Chondrocyte (in vitro differentiated cells): Measurements from ENCODE around the gene AMOT. TPM values are rescaled to one million over a fixed set of nuclear protein-coding genes. Genes with fewer than 3 reads are reported as not detected.

Source experiments
- DNase-seq: peaks from one replicate; pipeline ENCODE4 v3.0.0; 2021; ENCODE audit warnings: mixed read lengths, low spot score
- H3K27ac Mint-ChIP-seq: one replicate; pipeline ENCODE4 v1.8.0; 2021; ENCODE audit warnings: mild to moderate bottlenecking, moderate library complexity, mixed read lengths; ENCODE audit not compliant: unreplicated experiment
- H3K27me3 Mint-ChIP-seq: 2 replicates; pipeline ENCODE4 v1.8.0; 2021; ENCODE audit warnings: low read depth, mixed read lengths
- H3K36me3 Mint-ChIP-seq: 2 replicates; pipeline ENCODE4 v1.8.0; 2021; ENCODE audit warnings: low read depth, mixed read lengths
- H3K4me1 Mint-ChIP-seq: 2 replicates; pipeline ENCODE4 v1.8.0; 2021; ENCODE audit warnings: low read depth, mild to moderate bottlenecking, mixed read lengths
- H3K4me3 Mint-ChIP-seq: one replicate; pipeline ENCODE4 v1.8.0; 2021; ENCODE audit warnings: mild to moderate bottlenecking, moderate library complexity, mixed read lengths; ENCODE audit not compliant: unreplicated experiment
- H3K9me3 Mint-ChIP-seq: 2 replicates; pipeline ENCODE4 v1.8.0; 2021; ENCODE audit warnings: low read depth, mixed read lengths
- total RNA-seq: library from RNA; stranded (reverse); gene quantifications from 3 replicates; pipeline ENCODE4 v1.2.1, GENCODE V29; 2021
- TF ChIP-seq, protein P1 (sequence below): fragments of 200-600 bp; sonication (generic); IDR thresholded peaks from 2 replicates; pipeline ENCODE4 v1.5.0; 2021; ENCODE audit warnings: antibody characterized with exemption, mild to moderate bottlenecking, moderate library complexity

AMOT gene
- total RNA-seq, 1 donor from 2014 or later: 7.9 TPM

DNA sequence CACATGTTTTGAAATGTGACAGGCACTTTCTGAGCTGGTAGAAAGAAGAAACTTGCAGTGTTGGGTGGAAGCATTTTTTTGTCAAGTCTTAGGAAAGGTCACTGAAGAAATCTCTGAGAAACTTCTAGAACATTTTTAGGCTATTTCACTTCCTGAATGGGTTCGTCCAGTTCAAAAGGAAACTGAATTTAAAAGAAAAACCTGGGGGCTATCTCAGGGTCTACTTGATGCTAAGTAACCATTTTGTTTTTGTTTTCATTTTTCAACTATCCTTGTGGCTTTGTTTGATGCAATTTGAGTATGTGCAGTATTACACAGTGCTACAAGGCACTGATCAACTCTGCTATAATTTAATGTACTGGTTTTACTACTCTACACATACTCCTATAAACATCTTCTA is 34.0 kb upstream of the AMOT start:
- TF ChIP-seq, protein P1, sequence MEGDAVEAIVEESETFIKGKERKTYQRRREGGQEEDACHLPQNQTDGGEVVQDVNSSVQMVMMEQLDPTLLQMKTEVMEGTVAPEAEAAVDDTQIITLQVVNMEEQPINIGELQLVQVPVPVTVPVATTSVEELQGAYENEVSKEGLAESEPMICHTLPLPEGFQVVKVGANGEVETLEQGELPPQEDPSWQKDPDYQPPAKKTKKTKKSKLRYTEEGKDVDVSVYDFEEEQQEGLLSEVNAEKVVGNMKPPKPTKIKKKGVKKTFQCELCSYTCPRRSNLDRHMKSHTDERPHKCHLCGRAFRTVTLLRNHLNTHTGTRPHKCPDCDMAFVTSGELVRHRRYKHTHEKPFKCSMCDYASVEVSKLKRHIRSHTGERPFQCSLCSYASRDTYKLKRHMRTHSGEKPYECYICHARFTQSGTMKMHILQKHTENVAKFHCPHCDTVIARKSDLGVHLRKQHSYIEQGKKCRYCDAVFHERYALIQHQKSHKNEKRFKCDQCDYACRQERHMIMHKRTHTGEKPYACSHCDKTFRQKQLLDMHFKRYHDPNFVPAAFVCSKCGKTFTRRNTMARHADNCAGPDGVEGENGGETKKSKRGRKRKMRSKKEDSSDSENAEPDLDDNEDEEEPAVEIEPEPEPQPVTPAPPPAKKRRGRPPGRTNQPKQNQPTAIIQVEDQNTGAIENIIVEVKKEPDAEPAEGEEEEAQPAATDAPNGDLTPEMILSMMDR: no peak
- Mint-ChIP-seq H3K27ac (no peak overlapping the region), H3K27me3 (no peaks in the 10 kb centered on the region), H3K4me3 (no peak overlapping the region), H3K36me3 (no peaks in the 10 kb centered on the region), H3K4me1 (no peaks in the 10 kb centered on the region), H3K9me3 (no peaks in the 10 kb centered on the region)
- no peak for DNase-seq

DNA sequence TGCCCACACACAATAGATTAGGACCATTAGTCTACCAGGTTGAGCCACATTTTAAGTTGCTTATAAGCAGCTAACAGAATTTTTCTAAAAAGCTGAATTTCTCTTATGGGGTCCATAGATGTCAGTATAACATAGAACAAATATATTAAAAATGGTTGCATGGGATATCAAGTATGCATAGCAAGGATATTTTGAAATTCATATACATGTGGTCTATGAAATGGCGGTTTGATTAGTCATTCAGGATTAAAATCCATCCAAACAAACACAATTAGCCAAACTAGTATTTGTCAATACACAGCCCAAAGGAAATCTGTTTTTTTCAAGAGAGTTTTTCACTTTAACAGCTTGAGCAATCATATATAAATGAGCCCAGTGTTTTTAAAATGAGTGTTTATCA is 33.5 kb upstream of the AMOT start:
- no peak overlapping the region for H3K4me3 Mint-ChIP-seq
- H3K4me1 Mint-ChIP-seq: no peaks in the 10 kb centered on the region
- no peaks in the 10 kb centered on the region for H3K36me3 Mint-ChIP-seq
- no peak for DNase-seq
- TF ChIP-seq, protein P1: peak; percentile 79
- H3K27ac Mint-ChIP-seq: no peak overlapping the region
- no peaks in the 10 kb centered on the region for H3K9me3 Mint-ChIP-seq
- H3K27me3 Mint-ChIP-seq: no peaks in the 10 kb centered on the region

DNA sequence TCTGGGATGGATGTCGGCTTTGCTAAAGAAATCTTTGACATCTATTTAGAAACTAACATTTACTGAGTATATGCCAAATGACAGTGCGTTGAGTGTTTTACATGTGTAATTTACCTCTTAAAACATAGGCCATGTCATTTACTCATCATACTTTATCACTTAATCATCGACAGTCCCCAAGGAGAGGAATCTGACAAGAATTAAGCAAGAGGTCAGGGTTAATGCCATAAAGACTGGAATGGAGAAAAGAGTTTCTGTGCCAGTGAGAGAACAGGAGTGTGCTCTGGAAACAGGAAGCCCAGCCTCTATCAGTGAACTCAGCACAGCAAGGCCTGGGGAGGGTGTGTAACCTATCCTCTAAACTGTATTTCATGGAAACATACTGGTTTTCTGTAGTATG is 28.0 kb upstream of the AMOT start:
- TF ChIP-seq, protein P1: no peak
- H3K4me3 Mint-ChIP-seq: no peak overlapping the region
- H3K27ac Mint-ChIP-seq: no peak overlapping the region
- H3K9me3 Mint-ChIP-seq: no peaks in the 10 kb centered on the region
- DNase-seq: no peak
- H3K27me3 Mint-ChIP-seq: no peaks in the 10 kb centered on the region
- H3K4me1 Mint-ChIP-seq: peaks cover 5% of the 10 kb centered on the region
- H3K36me3 Mint-ChIP-seq: no peaks in the 10 kb centered on the region

DNA sequence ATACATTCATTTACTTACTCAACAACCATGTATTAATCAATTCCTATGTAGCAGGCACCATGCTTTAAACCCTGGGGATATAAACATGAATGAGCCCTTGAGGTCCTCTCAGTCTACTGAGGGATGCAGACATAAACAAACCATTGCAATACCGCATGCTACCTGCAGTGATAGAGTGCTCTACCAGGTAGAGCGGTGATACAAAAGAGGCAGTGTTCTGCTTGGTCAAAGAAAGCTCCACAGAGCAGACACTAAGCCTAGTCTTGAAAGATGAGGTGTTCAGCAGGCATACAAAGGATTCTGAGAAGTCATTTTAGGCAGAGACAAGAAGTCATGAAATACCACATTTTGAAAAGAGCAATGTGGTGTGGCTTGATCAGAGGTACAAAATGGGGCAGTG is 26.9 kb upstream of the AMOT start:
- TF ChIP-seq, protein P1: no peak
- Mint-ChIP-seq H3K27me3 (no peaks in the 10 kb centered on the region), H3K27ac (no peak overlapping the region), H3K4me3 (no peak overlapping the region), H3K4me1 (peaks cover 5% of the 10 kb centered on the region), H3K9me3 (no peaks in the 10 kb centered on the region), H3K36me3 (no peaks in the 10 kb centered on the region)
- DNase-seq: no peak

DNA sequence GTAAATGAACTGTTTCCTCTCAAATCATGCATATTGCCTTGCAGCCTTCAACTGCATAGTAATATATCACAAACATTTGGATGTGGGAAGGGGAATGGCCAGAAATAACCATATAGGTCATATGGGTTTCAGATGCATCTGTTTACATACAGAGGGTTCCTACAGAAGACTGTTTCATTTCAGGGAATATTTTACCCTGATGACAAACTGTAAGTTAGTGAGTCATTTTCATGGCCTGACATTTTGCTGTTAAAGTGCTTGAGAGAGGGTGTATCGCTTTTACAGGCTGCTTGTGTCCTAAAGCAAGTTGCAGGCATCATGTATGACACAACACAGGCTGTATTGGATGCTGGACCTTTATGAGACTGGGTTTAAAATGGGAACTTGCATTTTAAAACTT is 25.5 kb upstream of the AMOT start:
- DNase-seq: no peak
- TF ChIP-seq, protein P1: no peak

More for the DNA sequence above, 25.5 kb upstream of the AMOT start:
- Mint-ChIP-seq H3K36me3 (no peaks in the 10 kb centered on the region), H3K4me3 (no peak overlapping the region), H3K9me3 (no peaks in the 10 kb centered on the region), H3K27ac (no peak overlapping the region), H3K4me1 (peaks cover 5% of the 10 kb centered on the region), H3K27me3 (no peaks in the 10 kb centered on the region)
